ENCODE results near the gene KCNC1.

The KCNC1 gene

DNA sequence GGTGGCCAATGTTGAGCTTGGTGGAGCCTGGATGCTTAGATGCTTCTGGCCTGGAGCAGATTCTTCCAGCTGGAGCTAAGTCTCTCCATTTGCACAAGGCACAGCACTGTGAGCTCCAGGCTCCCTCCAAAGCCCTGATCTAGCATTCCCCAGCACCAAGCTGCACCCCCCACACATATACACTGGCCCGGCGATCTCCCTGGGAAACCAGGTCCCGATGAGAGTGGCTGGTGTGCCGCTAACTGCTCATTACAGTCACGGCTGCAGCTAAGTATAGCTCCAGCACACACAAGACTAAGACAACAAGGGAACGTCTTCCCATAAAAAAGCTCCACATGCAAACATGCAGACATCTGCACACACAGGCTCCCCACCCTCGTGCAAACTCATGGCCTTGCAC is 17.6 kb downstream of the KCNC1 start:
- no peak for DNase-seq (ENCODE audit: low read depth in 1 of 2, low spot score in 1 of 2)

DNA sequence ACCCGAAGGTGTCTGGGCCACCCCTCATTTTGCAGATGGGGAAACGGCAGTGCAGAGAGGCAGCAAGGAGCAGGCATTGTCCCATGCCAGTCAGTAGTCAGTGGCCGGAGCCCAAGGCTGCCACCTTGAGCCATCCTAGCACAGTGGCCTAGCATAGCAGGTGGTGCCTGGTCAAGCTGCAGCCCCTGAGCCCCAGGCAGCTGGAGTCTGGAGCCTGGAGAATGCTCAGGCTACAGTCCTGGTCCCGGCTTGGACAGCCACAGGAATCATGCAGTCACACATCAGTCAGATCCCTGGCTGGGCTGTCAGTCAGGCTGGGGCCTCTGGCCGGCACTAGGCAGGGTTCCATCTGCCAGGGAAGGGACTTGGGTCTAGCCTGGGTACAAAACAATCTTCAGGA is 18.6 kb downstream of the KCNC1 start:
- no peak for DNase-seq (ENCODE audit: low read depth in 1 of 2, low spot score in 1 of 2)

DNA sequence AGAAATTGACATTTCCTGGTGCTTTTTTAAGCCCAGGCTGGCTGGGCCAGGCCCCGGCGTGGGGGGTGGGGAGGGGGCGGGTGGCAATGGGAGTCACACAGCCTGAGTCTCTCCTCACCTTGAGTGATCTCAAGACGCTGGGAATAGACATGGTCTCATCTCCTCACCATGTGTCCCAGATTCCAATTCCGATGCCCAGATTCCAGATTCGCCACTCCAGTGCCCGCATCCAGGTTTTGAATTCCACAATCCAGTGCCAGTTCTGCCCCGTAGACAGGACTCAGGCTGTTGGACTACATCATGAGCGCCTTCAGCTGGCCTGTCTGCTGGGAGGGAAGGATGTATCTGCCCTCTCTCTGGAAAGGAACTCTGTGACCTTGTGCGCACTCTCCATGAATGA is 19.1 kb downstream of the KCNC1 start:
- DNase-seq (ENCODE audit: low read depth in 1 of 2, low spot score in 1 of 2): no peak

DNA sequence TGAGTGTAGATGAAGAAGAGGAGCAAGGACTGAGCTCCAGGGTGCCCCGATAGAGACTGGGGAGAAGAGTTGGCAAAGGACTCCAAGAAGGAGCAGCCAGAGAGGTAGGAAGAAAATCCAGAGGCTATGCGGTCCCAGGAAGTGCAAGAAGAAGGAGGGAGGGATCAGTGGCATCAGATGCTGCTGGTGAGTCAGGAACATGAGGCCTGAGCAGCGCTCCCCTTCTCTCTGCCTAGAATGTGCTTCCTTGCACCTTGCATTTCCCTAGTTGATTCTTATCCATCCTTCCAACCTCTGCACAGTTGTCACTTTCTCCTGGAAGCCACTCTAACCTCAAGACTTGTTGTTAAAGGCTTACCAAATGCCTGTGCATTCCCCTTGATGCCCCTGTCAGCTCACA is 21.3 kb downstream of the KCNC1 start:
- no peak for DNase-seq (ENCODE audit: low read depth in 1 of 2, low spot score in 1 of 2)

DNA sequence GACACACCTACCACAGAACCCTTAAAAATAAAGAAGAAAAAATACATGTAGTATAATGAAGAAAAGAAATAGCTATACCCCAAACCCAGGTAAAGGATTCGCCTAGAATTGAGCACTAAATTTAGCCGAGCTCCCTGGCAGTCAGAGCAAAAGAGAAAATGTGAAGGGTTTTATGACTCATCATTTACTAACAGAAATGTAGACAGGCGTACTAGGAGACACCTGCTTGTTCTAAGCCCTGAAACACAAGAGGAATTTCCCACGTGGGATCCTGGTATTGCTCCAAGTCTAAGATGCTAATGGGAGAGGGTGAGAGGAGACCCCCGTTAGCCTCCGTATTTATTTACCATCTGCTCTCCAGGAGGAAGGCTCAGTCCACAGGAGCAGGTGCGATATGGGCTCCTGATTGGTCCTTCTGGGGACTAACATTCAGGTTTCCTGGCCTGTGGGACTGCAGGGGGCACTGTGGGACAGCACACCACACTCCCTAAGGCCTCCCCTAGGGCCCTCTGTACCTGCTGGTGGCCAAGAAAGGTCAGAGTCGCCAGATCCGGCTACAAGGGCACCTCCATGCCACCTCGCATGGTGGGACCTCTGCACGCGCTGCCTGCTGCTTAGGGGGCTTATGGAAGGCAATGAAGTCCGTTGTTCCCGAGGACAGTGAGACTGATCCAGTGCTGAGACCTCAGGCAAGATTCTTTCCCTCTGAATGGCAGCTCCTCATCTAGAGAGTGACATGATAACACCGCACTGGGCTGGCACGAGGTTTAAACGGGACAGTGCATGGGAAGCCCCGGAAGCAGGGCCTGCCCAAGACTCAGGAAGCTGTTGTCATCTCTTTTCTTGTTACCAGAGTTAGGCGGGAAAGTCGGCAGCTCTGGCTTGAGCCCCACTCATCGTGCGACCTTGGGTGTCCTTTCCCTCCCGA is 25.8 kb downstream of the KCNC1 start:
- DNase-seq (ENCODE audit: low read depth in 1 of 2, low spot score in 1 of 2): no peak

DNA sequence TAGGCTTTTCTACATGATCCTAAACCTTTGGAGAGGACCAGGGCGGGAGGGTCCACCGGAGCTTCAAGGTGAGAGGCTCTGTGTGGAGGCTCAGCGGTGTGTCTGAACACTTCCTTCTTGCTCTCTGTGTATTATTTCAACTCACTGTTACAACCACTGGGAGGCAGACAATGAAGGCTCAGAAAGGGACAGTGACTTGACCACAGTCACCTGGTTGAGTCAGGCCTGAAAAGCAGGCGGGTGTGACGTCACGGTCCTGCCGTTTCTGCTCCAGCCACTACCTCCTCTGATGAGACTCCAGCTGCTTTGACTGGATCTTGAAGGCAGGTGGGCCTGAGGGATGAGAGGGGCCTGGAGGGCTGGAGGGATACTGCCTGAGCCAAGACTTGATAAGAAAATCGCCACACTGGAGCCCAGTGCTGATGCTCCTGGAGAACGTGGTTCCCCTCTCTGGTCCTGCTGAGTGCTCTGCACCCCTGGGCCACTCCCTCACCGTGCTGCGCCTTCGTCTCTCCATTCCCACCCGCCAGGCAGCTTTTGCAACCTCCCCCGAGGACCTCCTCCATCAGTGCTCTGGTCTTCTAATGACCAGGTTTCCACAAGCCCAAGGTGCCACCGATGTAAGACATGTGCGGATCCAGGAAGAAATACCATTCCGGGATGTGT is 27.9 kb downstream of the KCNC1 start:
- no peak for DNase-seq (ENCODE audit: low read depth in 1 of 2, low spot score in 1 of 2)

DNA sequence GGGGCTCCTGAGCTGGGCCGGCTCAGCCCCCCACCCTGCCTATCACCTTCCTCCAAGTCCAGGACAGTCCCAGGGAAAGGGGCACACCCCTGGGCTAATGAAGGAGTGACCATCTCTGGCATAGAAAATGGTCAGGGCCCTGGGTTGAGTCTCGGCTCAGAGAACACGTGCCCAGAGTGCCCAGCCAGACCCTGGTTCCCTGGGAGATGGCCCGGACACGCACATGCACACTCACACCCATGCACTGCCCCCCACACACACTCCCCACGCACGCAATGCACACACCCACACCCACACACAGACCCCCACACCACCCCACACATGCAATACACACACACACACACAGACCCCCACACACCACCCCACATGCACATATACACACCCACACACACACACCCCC is 28.7 kb downstream of the KCNC1 start:
- DNase-seq (ENCODE audit: low read depth in 1 of 2, low spot score in 1 of 2): no peak

DNA sequence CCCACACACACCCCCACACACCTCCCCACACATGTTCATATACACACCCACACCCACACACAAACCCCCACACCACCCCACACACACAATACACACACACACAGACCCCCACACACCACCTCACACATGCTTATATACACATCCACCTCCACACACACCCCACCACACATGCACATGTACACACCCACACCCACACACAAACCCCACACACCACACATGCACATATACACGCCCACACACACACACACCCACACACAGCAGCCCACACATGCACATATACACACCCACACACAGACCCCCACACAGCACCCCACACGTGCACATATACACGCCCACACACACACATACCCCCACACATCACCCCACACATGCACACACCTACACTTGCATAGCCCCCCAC is 29.1 kb downstream of the KCNC1 start:
- DNase-seq (ENCODE audit: low read depth in 1 of 2, low spot score in 1 of 2): no peak

DNA sequence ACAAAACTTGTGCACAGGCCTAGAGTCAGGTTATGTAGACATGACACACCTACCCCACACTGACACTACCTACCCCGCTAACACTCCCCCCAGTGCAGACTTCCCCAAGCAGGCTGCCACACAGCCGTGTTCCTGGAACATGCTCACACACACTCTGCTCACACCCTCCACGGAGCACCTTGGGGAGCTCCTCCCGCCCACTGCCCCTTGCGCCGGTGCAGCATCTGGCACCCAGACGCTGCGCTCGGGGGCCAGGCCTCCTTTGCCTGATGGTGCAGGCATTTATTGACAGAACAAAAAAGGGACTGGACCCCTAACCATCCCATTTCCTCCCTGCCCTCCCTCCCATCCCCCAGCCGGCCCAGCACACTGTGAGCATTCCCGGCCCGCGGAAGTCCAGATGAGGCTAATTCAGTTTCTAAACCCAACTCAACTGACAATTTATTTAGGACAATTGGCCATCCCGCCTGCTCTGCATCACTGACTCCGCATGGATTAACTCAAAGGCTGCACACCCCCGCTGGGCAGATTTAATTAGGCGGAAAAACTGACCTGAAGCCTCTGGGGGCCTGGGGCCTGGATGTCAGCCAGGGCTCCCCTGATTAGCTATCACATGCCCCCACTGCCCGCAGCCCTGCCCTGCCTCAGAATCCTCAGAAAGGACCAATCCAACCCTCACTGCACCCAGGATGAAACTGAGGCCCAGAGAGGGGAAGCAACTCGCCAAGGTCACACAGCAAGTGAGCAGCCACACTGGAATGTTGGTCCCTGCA is 30.1 kb downstream of the KCNC1 start:
- DNase-seq (ENCODE audit: low read depth in 1 of 2, low spot score in 1 of 2): no peak

DNA sequence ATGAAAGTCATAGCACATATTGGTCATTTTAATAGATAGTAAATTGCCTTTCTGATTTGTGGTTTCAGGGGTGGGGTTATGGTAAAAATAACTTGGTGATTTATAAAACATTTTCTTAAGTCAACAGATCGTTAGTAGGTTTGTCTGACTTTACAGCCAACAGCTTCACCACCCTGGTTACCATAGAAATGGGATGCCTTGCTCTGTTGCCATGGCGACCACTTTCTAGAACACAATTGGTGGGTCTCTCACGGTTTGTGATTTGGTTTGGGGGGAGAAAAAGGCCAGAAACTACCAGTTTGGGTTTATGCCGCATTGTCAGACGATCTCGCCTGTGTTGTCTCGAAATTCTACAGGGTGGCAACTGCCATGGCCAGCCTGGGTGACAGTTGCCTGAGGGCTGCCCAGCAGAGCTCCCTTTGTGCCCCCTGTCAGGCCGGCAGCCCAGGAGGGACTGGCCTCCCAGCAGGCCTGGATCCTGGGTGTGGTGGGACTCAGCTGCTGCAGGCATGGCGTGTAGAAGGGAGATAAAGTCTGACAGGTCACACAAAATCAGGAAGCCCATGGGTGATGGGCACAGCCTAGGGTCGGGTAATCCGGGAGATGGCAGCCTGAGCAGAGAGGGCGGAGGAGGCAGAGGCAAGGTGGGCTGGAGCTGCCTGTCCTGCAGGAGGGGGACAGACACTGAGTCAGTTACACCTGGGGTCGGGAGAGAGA is 30.9 kb downstream of the KCNC1 start:
- no peak for DNase-seq (ENCODE audit: low read depth in 1 of 2, low spot score in 1 of 2)

DNA sequence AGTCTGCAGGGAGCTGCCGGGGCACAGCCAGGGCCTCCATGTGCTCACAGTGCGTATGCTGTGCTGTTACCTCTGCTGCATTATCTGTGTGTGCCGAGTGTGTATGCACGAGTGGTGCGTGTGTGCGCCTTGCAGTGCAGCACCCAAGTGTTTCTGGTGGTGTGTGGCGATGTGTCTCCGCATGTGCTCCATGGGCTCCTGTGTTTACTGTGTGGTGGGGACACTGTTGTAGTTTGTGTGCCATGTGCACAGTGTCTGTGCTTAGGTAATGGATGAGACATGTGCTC is 31.4 kb downstream of the KCNC1 start:
- no peak for DNase-seq (ENCODE audit: low read depth in 1 of 2, low spot score in 1 of 2)

DNA sequence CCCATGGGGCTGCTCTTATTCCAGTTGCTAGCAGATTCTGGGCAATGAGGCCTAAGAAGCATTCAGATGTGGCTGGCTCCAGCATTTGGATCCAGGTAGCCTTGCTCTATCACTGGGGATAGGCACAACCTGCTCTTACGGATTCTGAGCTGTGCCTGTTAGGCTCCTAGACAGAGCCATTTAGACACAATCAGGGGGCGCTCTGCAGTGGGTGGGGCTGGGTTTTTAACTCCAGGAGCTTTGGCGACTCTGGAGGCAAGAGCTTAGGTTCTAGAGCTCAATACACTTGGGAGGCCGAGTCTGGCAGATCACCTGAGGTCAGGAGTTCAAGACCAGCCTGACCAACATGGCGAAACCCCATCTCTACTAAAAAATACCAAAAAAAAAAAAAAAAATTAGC is 32.0 kb downstream of the KCNC1 start:
- DNase-seq (ENCODE audit: low read depth in 1 of 2, low spot score in 1 of 2): no peak

DNA sequence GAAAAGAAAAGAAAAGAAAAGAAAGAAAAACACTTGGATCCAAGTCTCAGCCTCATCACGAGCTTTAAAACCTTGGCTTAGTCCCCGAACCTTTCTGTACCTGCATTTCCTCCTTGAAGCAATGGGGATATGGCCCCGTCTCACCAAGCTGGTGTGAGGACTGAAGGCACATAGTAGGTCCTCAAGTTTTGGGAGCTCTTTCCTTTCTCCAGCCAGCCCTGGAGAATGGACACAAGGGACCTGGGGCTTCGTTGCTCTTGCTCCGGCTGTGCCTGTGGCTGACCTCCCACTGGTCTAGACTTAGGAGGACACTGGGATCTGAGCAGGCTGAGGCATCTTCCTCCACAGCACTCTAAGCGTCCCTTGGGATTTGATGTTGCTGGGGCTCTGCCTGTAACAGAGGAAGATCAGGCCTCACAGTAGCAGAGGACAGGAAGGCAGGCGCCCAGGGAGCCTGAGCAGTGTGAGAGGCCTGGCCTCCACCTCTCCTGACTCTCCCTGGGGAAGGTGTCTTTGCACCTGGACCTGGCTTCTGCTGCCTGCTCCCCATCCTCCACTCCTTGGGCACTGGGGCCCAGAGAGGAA is 32.8 kb downstream of the KCNC1 start:
- no peak for DNase-seq (ENCODE audit: low read depth in 1 of 2, low spot score in 1 of 2)

DNA sequence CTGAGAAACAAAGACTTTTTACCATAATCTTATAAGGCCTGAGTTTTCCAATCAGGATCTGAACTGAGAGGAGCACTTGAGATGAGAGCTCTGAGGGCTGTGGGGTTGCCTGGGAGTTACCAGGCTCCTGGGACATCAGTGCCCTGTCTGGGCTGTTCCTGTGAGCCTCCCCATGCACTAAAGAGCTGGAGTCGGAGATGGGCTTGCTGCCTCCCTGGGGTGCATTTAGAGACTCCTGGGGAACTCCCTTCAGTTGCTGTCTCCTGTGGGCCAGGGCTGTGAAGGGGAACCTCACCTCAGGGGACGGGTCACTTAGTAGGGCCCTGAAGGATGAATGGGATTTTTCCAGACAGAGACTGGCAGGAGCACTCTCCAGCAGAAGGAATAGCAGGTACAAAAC is 33.3 kb downstream of the KCNC1 start:
- no peak for DNase-seq (ENCODE audit: low read depth in 1 of 2, low spot score in 1 of 2)

DNA sequence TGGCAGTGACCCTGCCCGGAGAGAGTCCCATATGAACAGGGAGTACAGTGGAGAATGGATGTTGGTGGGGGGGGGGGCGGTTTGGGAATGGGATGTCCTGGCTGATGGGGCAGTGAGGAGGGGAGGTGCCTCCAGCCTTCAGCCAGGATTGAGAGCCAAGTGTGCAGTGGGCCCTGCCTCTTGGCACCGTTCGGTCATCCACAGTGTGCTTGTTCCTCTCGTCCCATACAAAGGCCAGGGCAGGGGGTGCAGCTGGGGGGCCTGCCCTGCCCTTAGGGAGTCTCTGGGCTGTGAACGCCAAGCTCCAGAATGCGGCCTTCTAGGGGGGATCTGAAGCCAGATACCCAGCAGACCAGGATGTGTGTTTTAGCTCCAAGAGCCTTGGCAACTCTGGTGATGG is 34.0 kb downstream of the KCNC1 start:
- DNase-seq (ENCODE audit: low read depth in 1 of 2, low spot score in 1 of 2): no peak

DNA sequence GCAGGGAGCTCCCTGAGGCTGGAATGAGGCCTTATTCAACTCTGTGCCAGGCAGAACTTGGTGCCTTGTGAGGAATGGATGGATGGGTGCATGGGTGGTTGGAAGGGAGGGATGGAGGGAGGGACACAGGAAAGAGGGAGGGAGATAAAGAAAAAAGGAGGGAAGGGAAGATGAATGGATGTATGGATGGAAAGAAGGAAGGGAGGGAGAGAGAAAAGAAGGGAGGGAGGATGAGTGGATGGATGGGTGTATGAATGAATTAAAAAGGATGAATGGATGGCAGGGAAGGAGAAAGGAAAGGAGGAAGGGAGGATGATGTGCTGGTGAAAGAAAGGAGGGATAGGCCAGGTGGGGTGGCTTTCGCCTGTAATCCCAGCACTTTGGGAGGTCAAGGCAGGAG is 34.6 kb downstream of the KCNC1 start:
- no peak for DNase-seq (ENCODE audit: low read depth in 1 of 2, low spot score in 1 of 2)

DNA sequence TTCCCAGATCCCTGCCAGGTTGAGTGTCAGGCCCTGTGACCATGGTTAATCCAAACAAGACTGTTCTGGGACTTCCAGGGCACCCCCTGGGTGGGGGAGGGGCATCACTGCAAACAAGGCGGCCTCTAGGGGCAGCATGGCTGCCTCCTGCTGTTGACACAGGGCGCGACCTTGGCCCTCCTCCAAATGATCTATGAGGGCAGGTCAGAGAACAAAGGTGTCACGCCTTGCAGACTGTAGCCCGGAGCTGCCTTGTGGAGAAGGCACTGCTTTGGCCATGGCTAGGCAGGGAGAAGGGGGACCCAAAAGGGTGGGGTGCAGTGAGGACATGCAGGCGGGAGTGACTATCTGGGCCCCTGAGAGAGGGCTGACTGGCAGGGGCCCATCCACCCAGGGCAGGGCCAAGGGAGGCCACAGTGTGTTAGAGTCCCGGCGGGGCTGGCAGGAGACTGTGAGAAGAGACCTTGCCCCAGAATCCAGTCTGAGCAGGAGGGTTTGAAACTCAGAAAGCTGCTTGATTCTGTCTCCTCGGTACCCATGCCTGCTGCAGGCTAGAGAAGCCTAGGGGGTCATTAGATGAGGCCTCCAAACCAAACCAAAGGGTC is 35.6 kb downstream of the KCNC1 start:
- no peak for DNase-seq (ENCODE audit: low read depth in 1 of 2, low spot score in 1 of 2)

DNA sequence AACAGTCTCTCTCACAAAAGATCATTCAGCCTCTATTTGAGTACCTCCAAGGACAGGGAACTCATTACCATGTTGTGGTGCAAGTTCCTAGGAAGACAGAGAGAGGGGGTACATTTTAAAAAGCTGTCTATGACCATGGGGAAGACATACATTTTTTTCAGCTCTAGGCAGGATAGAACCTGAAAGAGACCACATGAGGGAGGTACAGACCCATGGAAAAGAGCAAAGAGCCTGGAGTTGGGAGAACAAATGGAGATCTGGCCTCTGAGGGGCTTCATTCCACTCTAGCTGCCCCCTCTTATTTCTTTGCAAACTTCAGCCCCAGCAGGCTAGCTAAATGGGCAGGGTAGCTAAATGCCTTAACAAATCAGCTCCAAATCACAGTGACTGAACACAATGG is 36.3 kb downstream of the KCNC1 start:
- no peak for DNase-seq (ENCODE audit: low read depth in 1 of 2, low spot score in 1 of 2)

DNA sequence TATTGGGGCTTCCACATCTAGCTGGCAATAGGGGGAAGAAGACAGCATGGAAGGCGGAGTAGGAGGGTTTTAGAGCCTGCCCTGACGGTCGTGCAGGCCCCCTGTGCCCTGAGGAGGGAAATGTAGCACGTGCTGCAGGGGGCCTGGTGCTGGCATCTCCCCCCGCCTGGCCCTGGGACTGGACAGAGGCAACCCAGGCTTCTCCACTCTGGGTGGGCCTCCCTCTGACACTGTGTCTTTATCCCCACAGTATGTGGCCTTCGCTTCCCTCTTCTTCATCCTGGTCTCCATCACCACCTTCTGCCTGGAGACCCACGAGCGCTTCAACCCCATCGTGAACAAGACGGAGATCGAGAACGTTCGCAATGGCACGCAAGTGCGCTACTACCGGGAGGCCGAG is 36.8 kb downstream of the KCNC1 start:
- no peak for DNase-seq (ENCODE audit: low read depth in 1 of 2, low spot score in 1 of 2)

DNA sequence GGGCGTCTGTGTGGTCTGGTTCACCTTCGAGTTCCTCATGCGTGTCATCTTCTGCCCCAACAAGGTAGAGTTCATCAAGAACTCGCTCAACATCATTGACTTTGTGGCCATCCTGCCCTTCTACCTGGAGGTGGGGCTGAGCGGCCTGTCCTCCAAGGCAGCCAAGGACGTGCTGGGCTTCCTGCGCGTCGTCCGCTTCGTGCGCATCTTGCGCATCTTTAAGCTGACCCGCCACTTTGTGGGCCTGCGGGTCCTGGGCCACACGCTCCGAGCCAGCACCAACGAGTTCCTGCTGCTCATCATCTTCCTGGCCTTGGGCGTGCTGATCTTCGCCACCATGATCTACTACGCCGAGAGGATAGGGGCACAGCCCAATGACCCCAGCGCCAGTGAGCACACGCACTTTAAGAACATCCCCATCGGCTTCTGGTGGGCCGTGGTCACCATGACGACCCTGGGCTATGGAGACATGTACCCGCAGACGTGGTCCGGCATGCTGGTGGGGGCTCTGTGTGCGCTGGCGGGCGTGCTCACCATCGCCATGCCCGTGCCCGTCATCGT is 37.3 kb downstream of the KCNC1 start:
- no peak for DNase-seq (ENCODE audit: low read depth in 1 of 2, low spot score in 1 of 2)

All from activated CD4-positive, alpha-beta T cell treated with anti-CD3 and anti-CD28 coated beads, Interleukin-2, amount 50 U/mL, for 24 hours (primary cell).